Endothelial cell of umbilical vein (primary cell): ENCODE data around the gene SMC4. TPM values are rescaled to one million over a fixed set of nuclear protein-coding genes. Genes with fewer than 3 reads are reported as not detected.

Source experiments
- BruUV-seq: library from RNA; stranded (reverse); fragments of 400-500 nt; replicated peaks from 2 replicates; lab custom pipeline; 2021; lab: Mats Ljungman, UMichigan
- CTCF ChIA-PET: fragments of 300-600, 350-600 bp; sonication (Branson Sonifier 250); formaldehyde crosslinking; loops from one replicate; lab custom pipeline; 2021; ENCODE audit warnings: antibody characterized with exemption, inconsistent platforms; lab: Charles Lee
- POLR2A ChIA-PET: fragments of 300-600, 350-600 bp; sonication (Branson Sonifier 250); formaldehyde crosslinking; loops from one replicate; lab custom pipeline; 2021; ENCODE audit warnings: antibody characterized with exemption, inconsistent platforms; lab: Charles Lee
- DNase-seq: peaks from one replicate; pipeline ENCODE4 v3.0.0-alpha.2; 2011; ENCODE audit warnings: low read depth, low spot score
- FAIRE-seq: peaks from 2 replicates; lab custom pipeline; 2011; peaks lifted over from hg19 to GRCh38; lab: Jason Lieb, UNC
- H2AFZ ChIP-seq: 2 replicates; pipeline ENCODE4 v1.6.0; 2012; ENCODE audit warnings: low read depth, low read length, control low read depth, inconsistent platforms
- H3K27ac ChIP-seq: 2 replicates; pipeline ENCODE4 v1.5.1; 2011; ENCODE audit warnings: low read depth, mild to moderate bottlenecking, control low read depth, low read length, moderate library complexity; ENCODE audit not compliant: insufficient read depth
- H3K27me3 ChIP-seq, 2 experiments: 2 replicates each; pipeline versions ENCODE4 v1.6.0 to v1.6.1; 2011; ENCODE audit warnings: low read length in 2 of 2, mixed read lengths in 1 of 2; ENCODE audit not compliant: control insufficient read depth in 2 of 2, insufficient read depth in 2 of 2
- H3K36me3 ChIP-seq, 2 experiments: 2 replicates in 1 of 2; 3 replicates in 1 of 2; pipeline ENCODE4 v1.5.1; 2011; ENCODE audit warnings: low read length in 2 of 2, mild to moderate bottlenecking in 1 of 2, moderate library complexity in 1 of 2; ENCODE audit not compliant: control insufficient read depth in 2 of 2, insufficient read depth in 2 of 2; ENCODE audit errors: extremely low read depth in 1 of 2
- H3K4me1 ChIP-seq: 3 replicates; pipeline ENCODE4 v1.5.1; 2011; ENCODE audit warnings: mild to moderate bottlenecking, low read length; ENCODE audit not compliant: control insufficient read depth, insufficient read depth; ENCODE audit errors: extremely low read depth
- H3K4me2 ChIP-seq: 2 replicates; pipeline ENCODE4 v1.6.1; 2011; ENCODE audit warnings: low read length, control low read depth, mixed read lengths; ENCODE audit not compliant: insufficient read depth
- H3K4me3 ChIP-seq, 3 experiments: fragments of 200-600 bp in 1 of 3; sonication (generic), shearing (Covaris generic) in 1 of 3; replicated peaks in 1 of 3; 2 replicates each; pipeline ENCODE4 v1.5.1; 2011 to 2016; ENCODE audit warnings: control low read depth in 3 of 3, low read length in 3 of 3, mild to moderate bottlenecking in 2 of 3, inconsistent platforms in 1 of 3, low read depth in 1 of 3, moderate library complexity in 1 of 3; ENCODE audit not compliant: insufficient read depth in 1 of 3
- H3K79me2 ChIP-seq: 2 replicates; pipeline ENCODE4 v1.6.0; 2012; ENCODE audit warnings: low read length, inconsistent platforms; ENCODE audit not compliant: control insufficient read depth, insufficient read depth
- H3K9ac ChIP-seq: replicated peaks from 2 replicates; pipeline ENCODE3; 2011; ENCODE audit warnings: low read length, control low read depth; ENCODE audit not compliant: insufficient read depth; ENCODE audit errors: extremely low read depth
- H3K9me1 ChIP-seq: replicated peaks from 3 replicates; pipeline ENCODE4 v1.6.0; 2011; ENCODE audit warnings: mild to moderate bottlenecking, low read length; ENCODE audit not compliant: control insufficient read depth, insufficient read depth; ENCODE audit errors: extremely low read depth
- H3K9me3 ChIP-seq: replicated peaks from 2 replicates; pipeline ENCODE4 v1.5.1; 2012; ENCODE audit warnings: low read length, inconsistent platforms; ENCODE audit not compliant: control insufficient read depth, insufficient read depth
- H4K20me1 ChIP-seq: replicated peaks from 2 replicates; pipeline ENCODE3; 2011; ENCODE audit warnings: mild to moderate bottlenecking, low read length; ENCODE audit not compliant: control insufficient read depth, insufficient read depth; ENCODE audit errors: extremely low read depth
- EZH2 ChIP-seq: IDR thresholded peaks from 2 replicates; pipeline ENCODE4 v1.6.1; 2012; ENCODE audit warnings: borderline replicate concordance, low read depth, mild to moderate bottlenecking, moderate library complexity, low read length, inconsistent platforms; ENCODE audit not compliant: severe bottlenecking
- FOS ChIP-seq: IDR thresholded peaks from 2 replicates; pipeline ENCODE4 v1.6.1; 2011; ENCODE audit warnings: mild to moderate bottlenecking, low read length, moderate library complexity, borderline replicate concordance; ENCODE audit not compliant: insufficient read depth
- GATA2 ChIP-seq: IDR thresholded peaks from 2 replicates; pipeline ENCODE4 v1.7.0; 2011; ENCODE audit warnings: low read depth, mild to moderate bottlenecking, moderate library complexity, mixed read lengths, low read length; ENCODE audit not compliant: insufficient read length, insufficient read depth
- JUN ChIP-seq: IDR thresholded peaks from 2 replicates; pipeline ENCODE4 v1.6.1; 2011; ENCODE audit warnings: borderline replicate concordance, low read depth; ENCODE audit not compliant: insufficient read length, insufficient read depth
- MYC ChIP-seq: IDR thresholded peaks from one replicate; pipeline ENCODE4 v1.6.1; 2011; ENCODE audit warnings: mild to moderate bottlenecking, low read depth, low read length
- POLR2A ChIP-seq: IDR thresholded peaks from 2 replicates; pipeline ENCODE4 v1.6.1; 2012; ENCODE audit warnings: low read depth, mild to moderate bottlenecking, control low read depth, low read length
- POLR2AphosphoS5 ChIP-seq: IDR thresholded peaks from 2 replicates; pipeline ENCODE4 v1.6.1; 2012; ENCODE audit warnings: low read depth, mild to moderate bottlenecking, control low read depth, low read length, moderate library complexity; ENCODE audit not compliant: insufficient read depth
- dilution Hi-C: fragments of 300-500 bp; cut with MboI; formaldehyde crosslinking; loops from one replicate; pipeline ENCODE4 v1.15.0; 2019; ENCODE audit warnings: low sequenced_read_pairs; ENCODE audit not compliant: extremely low pct_ligation_motif_present
- intact Hi-C: fragments of 100-400 bp; cut with micrococcal nuclease; formaldehyde crosslinking; loops from one replicate; pipeline ENCODE4 v1.10.0; 2022
- polyA plus RNA-seq, 4 experiments: library from polyadenylated mRNA; depleted of rRNA in 3 of 4; stranded (reverse) in 3 of 4; unstranded in 1 of 4; fragments of >200 nt; gene quantifications; 2 replicates each; pipeline versions ENCODE4 v1.2.1 to v1.2.3, GENCODE V29; 2011 to 2012; ENCODE audit warnings: missing spikeins in 1 of 4
- total RNA-seq: library from RNA; stranded (reverse); gene quantifications from 2 replicates; pipeline ENCODE4 v1.2.3, GENCODE V29; 2021
- TF ChIP-seq, protein P1 (sequence below), 2 donors: IDR thresholded peaks; 1 replicate in 1 of 2; 2 replicates in 1 of 2; pipeline ENCODE4 v1.5.1; 2011; ENCODE audit warnings: low read length in 2 of 2, mild to moderate bottlenecking in 2 of 2, moderate library complexity in 2 of 2, control low read depth in 1 of 2, inconsistent platforms in 1 of 2, low read depth in 1 of 2; ENCODE audit not compliant: insufficient read depth in 1 of 2; ENCODE audit errors: extremely low read depth in 1 of 2
- TF ChIP-seq, protein P2 (sequence below): IDR thresholded peaks from 2 replicates; pipeline ENCODE4 v1.6.1; 2011; ENCODE audit not compliant: insufficient read depth, insufficient read length

SMC4 gene
- total and polyA plus RNA-seq, 2 donors (not counting 3 experiments of a cell fraction or from before 2014, with no cell fraction given) = 32.1 to 153 TPM

DNA sequence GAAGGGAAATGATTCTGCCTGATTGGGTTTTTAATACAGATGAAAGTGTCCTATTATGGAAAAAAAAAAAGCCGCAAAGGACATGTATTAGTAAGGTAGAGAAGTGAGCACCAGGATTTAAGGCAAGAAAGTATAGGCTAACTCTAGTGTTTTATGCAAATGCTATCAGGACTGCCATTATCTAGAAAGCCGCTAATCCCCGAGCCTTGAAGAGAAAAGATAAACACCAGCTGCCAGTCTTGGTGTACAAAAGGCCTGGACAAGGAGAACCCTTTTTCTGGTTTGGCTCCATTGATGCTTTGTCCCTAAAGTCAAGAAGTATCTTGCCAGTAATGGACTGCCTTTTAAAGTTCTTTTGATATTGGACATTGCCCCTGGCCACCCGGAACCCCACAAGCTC is 58.7 kb downstream of the SMC4 start:
- Histone ChIP-seq H3K27me3 (peaks cover 18 to 23% of the 10 kb centered on the region in 2 experiments), H3K9me3 (no peaks in the 10 kb centered on the region), H2AFZ (no peak overlapping the region), H3K4me2 (no peak overlapping the region), H3K9ac (no peak overlapping the region), H3K4me3 (no peak overlapping the region), H4K20me1 (no peaks in the 10 kb centered on the region), H3K27ac (no peak overlapping the region), H3K9me1 (no peaks in the 10 kb centered on the region), H3K36me3 (no peaks in the 10 kb centered on the region), H3K4me1 (no peaks in the 10 kb centered on the region), H3K79me2 (no peaks in the 10 kb centered on the region)
- DNase-seq (no peak), FAIRE-seq (no peak)
- CTCF ChIA-PET = no interaction called here
- no TSS peak for BruUV-seq
- intact Hi-C loops = no loop called here
- POLR2A ChIA-PET = no interaction called here
- dilution Hi-C loops = no loop called here
- TF ChIP-seq GATA2 = no peak
- TF ChIP-seq MYC = no peak

DNA sequence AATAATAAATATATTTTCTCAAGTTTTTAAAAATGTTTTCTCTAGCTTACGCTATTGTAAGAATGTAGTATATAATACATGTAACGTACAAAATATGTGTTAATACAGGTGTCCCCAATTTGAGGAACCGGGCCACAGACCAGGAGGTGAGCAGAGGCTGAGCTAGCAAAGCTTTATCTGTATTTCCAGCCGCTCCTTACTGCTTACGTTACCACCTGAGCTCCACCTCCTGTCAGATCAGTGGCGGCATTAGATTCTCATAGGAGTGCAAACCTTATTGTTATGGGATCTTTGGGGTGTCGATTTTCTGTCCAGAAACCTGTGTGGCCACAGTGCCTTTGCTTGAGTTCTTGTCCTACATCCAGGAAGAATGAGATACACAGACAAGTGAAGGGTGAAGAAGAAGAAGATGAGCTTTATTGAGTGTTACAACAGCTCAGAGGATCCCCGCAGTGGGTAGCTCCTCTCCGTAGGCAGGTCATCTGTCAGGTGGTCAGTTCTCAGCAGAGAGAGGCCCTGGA is 60.1 kb downstream of the SMC4 start:
- H3K36me3 ChIP-seq = no peaks in the 10 kb centered on the region
- H3K79me2 ChIP-seq = no peaks in the 10 kb centered on the region
- ChIA-PET CTCF (no interaction called here), POLR2A (no interaction called here)
- DNase-seq = no peak
- FAIRE-seq = no peak
- dilution Hi-C loops (no loop called here), intact Hi-C loops (no loop called here)
- H4K20me1 ChIP-seq = no peaks in the 10 kb centered on the region
- TF ChIP-seq, protein P1, sequence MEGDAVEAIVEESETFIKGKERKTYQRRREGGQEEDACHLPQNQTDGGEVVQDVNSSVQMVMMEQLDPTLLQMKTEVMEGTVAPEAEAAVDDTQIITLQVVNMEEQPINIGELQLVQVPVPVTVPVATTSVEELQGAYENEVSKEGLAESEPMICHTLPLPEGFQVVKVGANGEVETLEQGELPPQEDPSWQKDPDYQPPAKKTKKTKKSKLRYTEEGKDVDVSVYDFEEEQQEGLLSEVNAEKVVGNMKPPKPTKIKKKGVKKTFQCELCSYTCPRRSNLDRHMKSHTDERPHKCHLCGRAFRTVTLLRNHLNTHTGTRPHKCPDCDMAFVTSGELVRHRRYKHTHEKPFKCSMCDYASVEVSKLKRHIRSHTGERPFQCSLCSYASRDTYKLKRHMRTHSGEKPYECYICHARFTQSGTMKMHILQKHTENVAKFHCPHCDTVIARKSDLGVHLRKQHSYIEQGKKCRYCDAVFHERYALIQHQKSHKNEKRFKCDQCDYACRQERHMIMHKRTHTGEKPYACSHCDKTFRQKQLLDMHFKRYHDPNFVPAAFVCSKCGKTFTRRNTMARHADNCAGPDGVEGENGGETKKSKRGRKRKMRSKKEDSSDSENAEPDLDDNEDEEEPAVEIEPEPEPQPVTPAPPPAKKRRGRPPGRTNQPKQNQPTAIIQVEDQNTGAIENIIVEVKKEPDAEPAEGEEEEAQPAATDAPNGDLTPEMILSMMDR (IDR thresholded peaks at IDR 0.05; ENCODE audit: extremely low read depth in 1 of 2, insufficient read depth in 1 of 2, low read depth in 1 of 2, low read length in 2 of 2) = no peak
- TF ChIP-seq POLR2AphosphoS5 = no peak
- TF ChIP-seq MYC = no peak
- no peak for TF ChIP-seq FOS
- TF ChIP-seq EZH2 = no peak
- no peak for TF ChIP-seq GATA2
- TF ChIP-seq, protein P2, sequence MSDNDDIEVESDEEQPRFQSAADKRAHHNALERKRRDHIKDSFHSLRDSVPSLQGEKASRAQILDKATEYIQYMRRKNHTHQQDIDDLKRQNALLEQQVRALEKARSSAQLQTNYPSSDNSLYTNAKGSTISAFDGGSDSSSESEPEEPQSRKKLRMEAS = no peak
- no peak for TF ChIP-seq JUN
- TF ChIP-seq POLR2A = no peak
- no peak overlapping the region for H3K9ac ChIP-seq
- no peaks in the 10 kb centered on the region for H3K9me3 ChIP-seq
- H3K27ac ChIP-seq = no peak overlapping the region
- H3K4me3 ChIP-seq = no peak overlapping the region
- H3K4me2 ChIP-seq = no peak overlapping the region
- BruUV-seq = no TSS peak
- no peaks in the 10 kb centered on the region for H3K9me1 ChIP-seq
- no peak overlapping the region for H2AFZ ChIP-seq
- H3K27me3 ChIP-seq = peaks cover 18 to 23% of the 10 kb centered on the region in 2 experiments
- no peaks in the 10 kb centered on the region for H3K4me1 ChIP-seq
